GM18907 (cell line): ENCODE data around the gene TOMM20L.
"Not testable (repeated sequence)": the region's sequence is repeated elsewhere in the genome, so short reads cannot be mapped to it uniquely, and the experiment has no call there.

ENCODE experiments used
- ATAC-seq: cut with Tn5 transposase; IDR thresholded peaks from one replicate; pipeline ENCODE4 v1.9.1; 2021; ENCODE audit warnings: mild to moderate bottlenecking, moderate library complexity; ENCODE audit not compliant: unreplicated experiment

Gene TOMM20L

GRCh38 chr14:58395812-58396788, at the start of gene TOMM20L:
Gene TOMM20L, plus strand, starts transcription at chr14:58395930. Its CDS starts 28 bp downstream, at chr14:58395958.
- peak; percentile 91 for ATAC-seq

DNA sequence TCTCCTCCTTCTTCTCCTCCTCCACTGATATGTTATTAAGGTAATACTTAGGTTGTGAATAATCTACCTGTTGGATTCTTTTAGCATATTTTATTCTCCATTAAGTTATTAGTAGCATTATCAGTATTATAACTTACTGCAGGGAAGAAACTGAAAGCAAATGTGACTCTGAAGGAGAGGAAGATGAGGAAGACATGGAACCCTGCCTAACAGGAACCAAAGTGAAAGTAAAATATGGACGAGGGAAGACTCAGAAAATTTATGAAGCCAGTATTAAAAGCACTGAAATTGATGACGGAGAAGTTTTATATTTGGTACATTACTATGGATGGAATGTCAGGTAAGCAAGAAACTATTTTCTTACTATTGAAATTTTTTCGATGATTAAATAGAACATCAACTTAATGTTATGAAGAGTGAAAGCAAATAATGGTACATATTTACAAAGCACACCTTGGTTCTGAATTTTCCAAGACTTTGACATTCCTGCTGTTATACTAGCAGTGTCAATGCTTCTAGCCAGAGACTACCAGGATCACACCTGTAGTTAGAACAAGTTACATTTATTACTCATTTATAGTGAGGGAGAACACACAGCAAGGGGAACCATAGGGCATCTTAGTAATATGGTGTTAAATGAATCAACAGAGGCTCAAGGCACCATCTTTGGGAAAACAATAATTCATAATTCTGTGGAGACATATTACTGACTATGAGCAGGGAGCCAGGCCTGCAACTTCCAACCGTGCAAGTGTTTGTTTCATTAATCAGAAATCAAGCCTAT, 42.0 kb upstream of the TOMM20L start:
- no peak for ATAC-seq

DNA sequence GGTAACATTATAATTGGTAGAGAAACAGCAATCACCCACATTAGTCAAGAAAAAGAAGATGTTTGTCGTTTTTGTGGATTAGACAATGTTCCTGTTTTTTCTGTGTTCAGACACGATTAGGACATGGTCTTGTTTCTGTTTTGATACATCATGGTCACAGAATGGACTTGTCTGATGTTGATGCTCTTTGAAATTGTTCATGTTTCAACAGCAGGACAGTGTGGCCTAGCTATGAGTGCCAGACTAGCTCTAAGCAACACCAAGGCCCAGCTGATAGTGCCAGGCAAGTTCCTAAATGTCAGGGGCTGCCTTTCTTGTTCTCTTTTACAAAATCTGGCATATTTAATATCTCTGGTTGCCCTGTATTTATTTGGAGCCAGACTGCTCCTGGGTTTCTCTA, 40.9 kb upstream of the TOMM20L start:
- no peak for ATAC-seq

DNA sequence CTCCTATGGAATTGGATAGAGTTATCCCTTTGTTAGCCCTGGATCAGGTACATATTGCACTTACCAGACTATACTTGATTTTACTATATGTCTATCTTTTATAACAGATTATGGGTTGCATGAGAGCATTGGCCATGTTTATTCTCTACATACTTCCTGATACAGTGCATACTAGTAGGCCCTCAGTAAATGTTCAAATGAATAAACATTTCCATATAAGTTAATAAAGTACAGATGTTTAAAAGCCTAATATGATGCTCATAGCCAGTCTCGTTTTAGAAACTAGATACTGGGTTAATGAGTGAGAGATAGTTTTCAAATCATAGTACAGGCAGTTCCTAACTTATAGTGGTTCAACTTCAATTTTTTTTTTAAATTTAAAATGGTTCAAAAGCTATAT, 39.5 kb upstream of the TOMM20L start:
- ATAC-seq: no peak

- not testable (repeated sequence) for ATAC-seq
These were observed 33.5 kb upstream of the TOMM20L start for GRCh38 chr14:58362272-58362671.

DNA sequence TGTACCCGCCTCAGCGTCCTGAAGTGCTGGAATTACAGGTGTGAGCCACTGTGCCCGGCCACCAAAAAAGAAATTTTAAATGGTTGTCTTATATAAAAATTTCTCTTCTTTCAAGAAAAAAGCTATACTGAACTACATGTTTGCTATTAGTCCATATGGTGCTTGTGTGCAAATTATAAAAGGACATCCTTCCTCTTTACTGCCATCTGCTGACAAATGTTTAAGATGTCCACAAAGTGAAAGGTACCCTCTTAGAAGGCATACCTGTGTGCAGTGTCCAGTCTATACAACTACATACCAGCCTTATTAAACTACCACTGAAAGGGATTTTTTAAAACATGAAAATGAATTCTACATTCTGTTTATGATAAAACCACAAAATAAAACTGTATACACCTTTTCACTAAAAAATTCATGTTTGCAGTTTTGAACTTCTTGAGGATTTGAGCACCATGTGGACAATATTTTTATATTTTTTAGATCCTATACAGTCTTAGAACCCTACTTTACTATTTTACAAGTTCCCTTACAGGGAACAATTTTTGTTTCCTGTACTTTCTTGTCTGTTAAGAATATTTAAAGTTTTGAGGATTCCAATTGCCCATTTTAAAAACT, 32.8 kb upstream of the TOMM20L start:
- ATAC-seq: no peak

GRCh38 chr14:58364316-58364715, 31.4 kb upstream of the TOMM20L start:
- ATAC-seq: no peak

DNA sequence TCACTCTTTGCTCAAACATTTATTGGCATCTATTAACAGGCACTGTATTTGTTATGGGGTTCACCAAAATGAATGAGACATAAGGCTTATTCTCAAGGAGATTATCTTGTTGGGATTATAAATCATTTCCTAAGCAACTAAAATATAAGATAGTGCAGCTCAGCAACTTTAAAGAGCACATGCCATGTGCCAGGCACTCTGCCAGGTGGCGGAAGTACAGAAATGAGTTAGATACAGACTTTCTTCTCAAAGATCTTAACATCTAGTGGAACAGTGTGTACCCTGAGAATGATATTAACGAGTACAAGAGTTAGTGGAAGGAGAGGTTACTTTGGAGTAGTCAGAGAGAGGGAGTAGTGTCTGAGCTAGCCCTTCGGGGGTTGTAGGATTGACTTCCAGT, 28.4 kb upstream of the TOMM20L start:
- no peak for ATAC-seq

DNA sequence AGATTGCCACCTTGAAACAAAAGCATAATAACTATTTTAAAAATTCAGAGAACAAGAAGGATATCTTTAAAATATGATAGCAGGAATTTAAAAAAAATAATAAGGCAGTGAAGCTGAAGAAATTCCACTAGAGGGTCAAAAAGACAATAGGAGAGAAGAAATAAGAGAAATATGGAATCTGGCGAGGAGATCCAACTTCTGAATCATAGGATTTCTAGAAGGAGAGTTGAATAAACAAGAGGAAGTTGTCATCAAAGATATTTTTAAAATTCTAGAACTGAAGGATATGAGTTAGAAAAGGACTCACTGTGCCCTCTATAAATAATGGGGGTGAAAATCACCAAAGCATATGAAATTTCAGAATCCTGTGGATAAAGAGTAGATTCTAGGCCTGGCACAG, 26.8 kb upstream of the TOMM20L start:
- ATAC-seq: no peak

GRCh38 chr14:58376791-58377190, 18.9 kb upstream of the TOMM20L start:
- ATAC-seq: no peak

GRCh38 chr14:58390830-58391229, 4.9 kb upstream of the TOMM20L start:
- ATAC-seq: no peak

- no peak for ATAC-seq
These were observed 243 bp upstream of the TOMM20L start for GRCh38 chr14:58395562-58395811.

GRCh38 chr14:58397156-58397555, 1.4 kb downstream of the TOMM20L start:
- no peak for ATAC-seq

GRCh38 chr14:58398495-58398894, 2.8 kb downstream of the TOMM20L start:
- no peak for ATAC-seq

DNA sequence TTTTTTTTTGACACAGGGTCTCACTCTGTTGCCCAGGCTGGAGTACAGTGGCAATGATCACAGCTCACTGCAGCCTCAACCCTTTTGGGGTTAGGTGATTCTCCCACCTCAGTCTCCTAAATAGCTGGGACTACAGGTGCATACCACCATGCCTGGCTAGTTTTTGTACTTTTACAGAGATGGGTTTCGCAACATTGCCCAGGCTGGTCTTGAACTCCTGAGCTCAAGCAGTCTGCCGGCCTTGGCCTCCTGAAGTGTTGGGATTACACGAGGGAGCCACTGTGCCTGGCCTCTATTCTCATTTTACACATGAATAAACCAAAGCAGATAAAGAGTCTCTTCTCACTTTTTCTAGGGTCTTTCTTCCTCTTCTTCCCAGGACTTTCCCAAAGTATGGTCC, 3.2 kb downstream of the TOMM20L start:
- no peak for ATAC-seq

- no peak for ATAC-seq
These were observed 5.9 kb downstream of the TOMM20L start for GRCh38 chr14:58401587-58401986.

DNA sequence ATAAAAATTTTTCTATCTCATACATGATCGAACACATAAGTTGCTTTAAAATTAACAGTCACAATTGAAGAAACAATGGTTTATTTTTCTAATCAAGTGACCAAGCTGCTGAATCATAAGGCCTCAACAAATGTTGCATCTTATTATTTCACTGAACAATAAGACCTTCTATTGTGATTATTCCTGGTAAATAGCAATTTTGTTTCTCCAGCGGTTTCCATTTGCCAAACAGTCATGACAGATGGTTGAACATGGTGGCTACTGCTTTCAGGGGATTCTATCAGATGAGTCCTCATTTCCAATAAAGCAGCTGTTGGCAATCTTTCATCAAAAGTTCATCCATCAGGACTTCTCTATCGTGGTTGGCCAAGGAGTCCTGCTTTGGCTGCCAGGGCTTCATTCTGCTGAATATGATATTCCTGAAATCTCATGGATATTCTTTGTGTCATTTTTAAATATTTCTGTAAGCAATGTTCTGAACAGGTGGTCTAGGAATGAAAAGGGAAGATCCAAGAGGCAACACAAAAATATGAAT, 13.0 kb downstream of the TOMM20L start:
- ATAC-seq: no peak

- no peak for ATAC-seq
These were observed 19.1 kb downstream of the TOMM20L start for GRCh38 chr14:58414845-58415244.

GRCh38 chr14:58415636-58416547, 20.2 kb downstream of the TOMM20L start:
- ATAC-seq: no peak

DNA sequence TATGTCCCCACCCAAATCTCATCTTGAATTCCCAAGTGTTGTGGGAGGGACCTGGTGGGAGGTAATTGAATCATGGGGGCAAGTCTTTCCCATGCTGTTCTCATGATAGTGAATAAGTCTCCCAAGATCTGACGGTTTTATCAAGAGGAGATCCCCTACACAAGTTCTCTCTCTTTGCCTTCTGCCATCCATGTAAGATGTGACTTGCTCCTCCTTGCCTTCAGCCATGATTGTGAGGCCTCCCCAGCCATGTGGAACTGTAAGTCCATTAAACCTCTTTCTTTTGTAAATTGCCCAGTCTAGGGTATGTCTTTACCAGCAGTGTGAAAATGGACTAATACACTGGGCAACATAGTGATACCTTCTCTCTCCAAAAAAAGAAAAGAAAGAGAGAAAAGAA, 21.2 kb downstream of the TOMM20L start:
- ATAC-seq: not testable (repeated sequence)
